ENCODE results near the gene MYCN.

DNA sequence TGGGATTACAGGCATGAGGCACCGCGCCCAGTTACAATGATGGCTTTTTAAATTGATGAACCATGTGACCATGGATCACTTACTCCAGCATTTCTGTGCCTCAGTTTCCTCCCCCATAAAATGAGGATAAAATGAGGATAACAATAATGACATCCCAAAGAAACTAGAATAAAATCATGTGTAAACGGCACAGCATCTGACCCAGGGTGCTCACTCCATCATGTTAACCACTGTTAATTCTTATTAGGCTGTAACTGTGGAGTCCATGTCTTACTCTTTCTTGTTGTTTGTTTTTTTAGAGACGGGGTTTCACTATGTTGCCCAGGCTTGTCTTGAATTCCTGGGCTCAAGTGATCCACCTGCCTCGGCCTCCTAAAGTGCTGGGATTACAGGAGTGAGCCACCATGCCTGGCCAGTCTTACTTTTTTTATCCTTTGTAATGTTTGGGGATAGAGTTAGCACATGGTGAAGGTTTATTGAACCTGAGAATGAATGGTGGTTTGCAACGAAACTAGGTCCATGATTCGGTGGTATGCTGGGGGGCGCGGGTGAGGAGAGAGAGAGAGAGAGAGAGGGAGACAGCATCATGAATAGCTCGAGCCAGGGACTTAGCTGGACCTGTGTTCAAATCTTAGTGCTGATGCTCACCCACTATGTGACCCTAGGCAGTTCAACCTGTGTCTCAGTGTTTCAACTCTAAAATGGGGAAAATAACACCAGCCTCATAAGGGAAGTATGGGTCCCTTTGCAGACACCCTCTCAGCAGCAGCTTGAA is 52.3 kb downstream of the MYCN start:
- TF ChIP-seq, protein P1, sequence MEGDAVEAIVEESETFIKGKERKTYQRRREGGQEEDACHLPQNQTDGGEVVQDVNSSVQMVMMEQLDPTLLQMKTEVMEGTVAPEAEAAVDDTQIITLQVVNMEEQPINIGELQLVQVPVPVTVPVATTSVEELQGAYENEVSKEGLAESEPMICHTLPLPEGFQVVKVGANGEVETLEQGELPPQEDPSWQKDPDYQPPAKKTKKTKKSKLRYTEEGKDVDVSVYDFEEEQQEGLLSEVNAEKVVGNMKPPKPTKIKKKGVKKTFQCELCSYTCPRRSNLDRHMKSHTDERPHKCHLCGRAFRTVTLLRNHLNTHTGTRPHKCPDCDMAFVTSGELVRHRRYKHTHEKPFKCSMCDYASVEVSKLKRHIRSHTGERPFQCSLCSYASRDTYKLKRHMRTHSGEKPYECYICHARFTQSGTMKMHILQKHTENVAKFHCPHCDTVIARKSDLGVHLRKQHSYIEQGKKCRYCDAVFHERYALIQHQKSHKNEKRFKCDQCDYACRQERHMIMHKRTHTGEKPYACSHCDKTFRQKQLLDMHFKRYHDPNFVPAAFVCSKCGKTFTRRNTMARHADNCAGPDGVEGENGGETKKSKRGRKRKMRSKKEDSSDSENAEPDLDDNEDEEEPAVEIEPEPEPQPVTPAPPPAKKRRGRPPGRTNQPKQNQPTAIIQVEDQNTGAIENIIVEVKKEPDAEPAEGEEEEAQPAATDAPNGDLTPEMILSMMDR (IDR thresholded peaks at IDR 0.05; ENCODE audit: low read depth, low read length), result no peak
- TF ChIP-seq, protein P2, sequence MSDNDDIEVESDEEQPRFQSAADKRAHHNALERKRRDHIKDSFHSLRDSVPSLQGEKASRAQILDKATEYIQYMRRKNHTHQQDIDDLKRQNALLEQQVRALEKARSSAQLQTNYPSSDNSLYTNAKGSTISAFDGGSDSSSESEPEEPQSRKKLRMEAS (IDR thresholded peaks at IDR 0.05; ENCODE audit: low read depth, low read length), result no peak
- TF ChIP-seq POLR2A (IDR thresholded peaks at IDR 0.05; ENCODE audit: extremely low read depth, insufficient read length) (no peak), MYC (IDR thresholded peaks at IDR 0.05; ENCODE audit: low read depth, low read length) (no peak)

Data from NB4 (cell line).